Neuron (in vitro differentiated cells): Measurements from ENCODE around the gene MTCH1.
"Not testable (repeated sequence)": the region's sequence is repeated elsewhere in the genome, so short reads cannot be mapped to it uniquely, and the experiment has no call there.

ENCODE experiments used
- H2AFZ ChIP-seq: one replicate; pipeline ENCODE4 v1.6.1; 2013; ENCODE audit warnings: low read depth, mild to moderate bottlenecking, inconsistent platforms, low read length, moderate library complexity
- H3K27me3 ChIP-seq: one replicate; pipeline ENCODE4 v1.6.1; 2013; ENCODE audit warnings: low read length; ENCODE audit not compliant: insufficient read depth
- H3K36me3 ChIP-seq: one replicate; pipeline ENCODE4 v1.6.1; 2013; ENCODE audit warnings: low read length; ENCODE audit not compliant: insufficient read depth
- H3K4me1 ChIP-seq: one replicate; pipeline ENCODE4 v1.6.1; 2013; ENCODE audit warnings: low read length; ENCODE audit not compliant: insufficient read depth
- H3K4me3 ChIP-seq: 2 replicates; pipeline ENCODE4 v1.5.1; 2013; ENCODE audit warnings: mild to moderate bottlenecking, low read length, moderate library complexity
- H3K9me3 ChIP-seq: one replicate; pipeline ENCODE4 v1.6.1; 2013; ENCODE audit warnings: low read length

The MTCH1 gene

GRCh38 chr6:36955136-36955535, 30.9 kb downstream of the MTCH1 start:
- H3K4me1 ChIP-seq, result no peaks in the 10 kb centered on the region
- H3K4me3 ChIP-seq, result no peak overlapping the region
- no peaks in the 10 kb centered on the region for H3K9me3 ChIP-seq
- H3K27me3 ChIP-seq, result peaks cover 15% of the 10 kb centered on the region
- H3K36me3 ChIP-seq, result no peaks in the 10 kb centered on the region
- no peak overlapping the region for H2AFZ ChIP-seq

GRCh38 chr6:36954262-36954931, 31.6 kb downstream of the MTCH1 start, which contains the start of gene PI16:
Gene PI16 (plus strand): TSS chr6:36954738. CDS start chr6:36954761, 23 bp downstream.
- H3K27me3 ChIP-seq, result peaks cover 15% of the 10 kb centered on the region
- H3K4me1 ChIP-seq, result no peaks in the 10 kb centered on the region
- no peaks in the 10 kb centered on the region for H3K36me3 ChIP-seq
- no peaks in the 10 kb centered on the region for H3K9me3 ChIP-seq
- H3K4me3 ChIP-seq, result no peak within 1 kb of the TSS
- H2AFZ ChIP-seq, result no peak within 1 kb of the TSS

- no peaks in the 10 kb centered on the region for H3K4me1 ChIP-seq
- no peak overlapping the region for H2AFZ ChIP-seq
- no peak overlapping the region for H3K4me3 ChIP-seq
- H3K27me3 ChIP-seq, result peaks cover 15% of the 10 kb centered on the region
- H3K36me3 ChIP-seq, result no peaks in the 10 kb centered on the region
- no peaks in the 10 kb centered on the region for H3K9me3 ChIP-seq
Measured at GRCh38 chr6:36953931-36954261, 32.1 kb downstream of the MTCH1 start.

- Histone ChIP-seq H3K36me3 (no peaks in the 10 kb centered on the region), H3K27me3 (no peaks in the 10 kb centered on the region), H3K4me1 (no peaks in the 10 kb centered on the region), H3K9me3 (no peaks in the 10 kb centered on the region), H3K4me3 (no peak overlapping the region), H2AFZ (no peak overlapping the region)
Measured at GRCh38 chr6:36949636-36950035, 36.4 kb downstream of the MTCH1 start.

GRCh38 chr6:36949076-36949475, 36.9 kb downstream of the MTCH1 start:
- not testable (repeated sequence) for H3K36me3 ChIP-seq, H3K9me3 ChIP-seq, H3K4me1 ChIP-seq, H2AFZ ChIP-seq, H3K4me3 ChIP-seq, H3K27me3 ChIP-seq

- Histone ChIP-seq H3K4me1 (no peaks in the 10 kb centered on the region), H3K36me3 (no peaks in the 10 kb centered on the region), H3K9me3 (no peaks in the 10 kb centered on the region)
Measured at GRCh38 chr6:36947570-36948351, 38.2 kb downstream of the MTCH1 start.

GRCh38 chr6:36946526-36946925, 39.5 kb downstream of the MTCH1 start:
- Histone ChIP-seq H3K4me1 (no peaks in the 10 kb centered on the region), H2AFZ (no peak overlapping the region), H3K36me3 (no peaks in the 10 kb centered on the region), H3K27me3 (peaks cover 2% of the 10 kb centered on the region), H3K4me3 (no peak overlapping the region), H3K9me3 (no peaks in the 10 kb centered on the region)

More at GRCh38 chr6:36947570-36948351, 38.2 kb downstream of the MTCH1 start:
- H3K27me3 ChIP-seq, result peaks cover 2% of the 10 kb centered on the region
- H2AFZ ChIP-seq, result no peak overlapping the region
- H3K4me3 ChIP-seq, result no peak overlapping the region

GRCh38 chr6:36945301-36945700, 40.7 kb downstream of the MTCH1 start:
- Histone ChIP-seq H3K36me3 (no peaks in the 10 kb centered on the region), H3K27me3 (peaks cover 2% of the 10 kb centered on the region), H3K4me3 (no peak overlapping the region), H3K4me1 (no peaks in the 10 kb centered on the region), H2AFZ (no peak overlapping the region), H3K9me3 (no peaks in the 10 kb centered on the region)

GRCh38 chr6:36944650-36945049, 41.3 kb downstream of the MTCH1 start:
- Histone ChIP-seq H3K4me3 (no peak overlapping the region), H3K36me3 (no peaks in the 10 kb centered on the region), H2AFZ (no peak overlapping the region), H3K4me1 (no peaks in the 10 kb centered on the region), H3K27me3 (peaks cover 2% of the 10 kb centered on the region), H3K9me3 (no peaks in the 10 kb centered on the region)

- H3K4me1 ChIP-seq, H3K36me3 ChIP-seq, H2AFZ ChIP-seq, H3K27me3 ChIP-seq, H3K4me3 ChIP-seq, H3K9me3 ChIP-seq: not testable (repeated sequence)
Measured at GRCh38 chr6:36942329-36942728, 43.7 kb downstream of the MTCH1 start.

- not testable (repeated sequence) for H3K9me3 ChIP-seq, H3K27me3 ChIP-seq, H2AFZ ChIP-seq, H3K36me3 ChIP-seq, H3K4me3 ChIP-seq, H3K4me1 ChIP-seq
Measured at GRCh38 chr6:36941561-36941960, 44.4 kb downstream of the MTCH1 start.

- Histone ChIP-seq H3K4me3 (no peak overlapping the region), H2AFZ (no peak overlapping the region), H3K36me3 (no peaks in the 10 kb centered on the region), H3K9me3 (no peaks in the 10 kb centered on the region), H3K4me1 (no peaks in the 10 kb centered on the region), H3K27me3 (peaks cover 2% of the 10 kb centered on the region)
Measured at GRCh38 chr6:36940027-36940426, 46.0 kb downstream of the MTCH1 start.

- not testable (repeated sequence) for H3K4me3 ChIP-seq, H3K36me3 ChIP-seq, H3K9me3 ChIP-seq, H3K4me1 ChIP-seq, H3K27me3 ChIP-seq, H2AFZ ChIP-seq
Measured at GRCh38 chr6:36939005-36939404, 47.0 kb downstream of the MTCH1 start.

- Histone ChIP-seq H3K4me1 (no peaks in the 10 kb centered on the region), H3K27me3 (no peaks in the 10 kb centered on the region), H2AFZ (no peak overlapping the region), H3K36me3 (no peaks in the 10 kb centered on the region), H3K9me3 (no peaks in the 10 kb centered on the region), H3K4me3 (no peak overlapping the region)
Measured at GRCh38 chr6:36938536-36938935, 47.5 kb downstream of the MTCH1 start.
